H1 (cell line): Measurements from ENCODE around the gene HS6ST2.

Experiments used
- ASH2L ChIP-seq: fragments of 200-600, 300-600 bp; sonication (generic); IDR thresholded peaks from one replicate; pipeline ENCODE4 v1.7.1; 2017; ENCODE audit warnings: low read length
- BCL11A ChIP-seq, 2 experiments: IDR thresholded peaks; one replicate each; pipeline ENCODE4 v1.6.1; 2011; ENCODE audit warnings: low read depth in 2 of 2, low read length in 2 of 2, mild to moderate bottlenecking in 2 of 2
- CBX5 ChIP-seq: fragments of 300-800, 300-1000 bp; sonication (generic); IDR thresholded peaks from 2 replicates; pipeline ENCODE4 v1.7.1; 2016; ENCODE audit warnings: antibody characterized with exemption, low read length, low read depth
- CHD2 ChIP-seq: IDR thresholded peaks from 2 replicates; pipeline ENCODE4 v1.6.1; 2012; ENCODE audit warnings: low read length, improper control_type of control experiment
- CREB1 ChIP-seq: IDR thresholded peaks from 2 replicates; pipeline ENCODE4 v1.6.1; 2012; ENCODE audit warnings: inconsistent platforms
- EP300 ChIP-seq, 2 experiments: IDR thresholded peaks; 1 replicate in 1 of 2; 2 replicates in 1 of 2; pipeline ENCODE4 v1.6.1; 2011 to 2012; ENCODE audit warnings: low read depth in 2 of 2, low read length in 2 of 2, mild to moderate bottlenecking in 2 of 2, borderline replicate concordance in 1 of 2, inconsistent platforms in 1 of 2, moderate library complexity in 1 of 2
- HDAC6 ChIP-seq: IDR thresholded peaks from one replicate; pipeline ENCODE4 v1.7.1; 2012; ENCODE audit warnings: low read depth, mild to moderate bottlenecking, inconsistent platforms, low read length, moderate library complexity
- KDM4A ChIP-seq: IDR thresholded peaks from one replicate; pipeline ENCODE4 v1.7.1; 2012; ENCODE audit warnings: low read depth, mild to moderate bottlenecking, moderate library complexity, low read length, inconsistent platforms; ENCODE audit not compliant: severe bottlenecking
- POLR2AphosphoS5 ChIP-seq: IDR thresholded peaks from 2 replicates; pipeline ENCODE4 v1.6.1; 2011; ENCODE audit warnings: low read depth, low read length
- RXRA ChIP-seq: IDR thresholded peaks from 2 replicates; pipeline ENCODE4 v1.6.1; 2011; ENCODE audit warnings: low read depth, mild to moderate bottlenecking, low read length, moderate library complexity; ENCODE audit not compliant: insufficient read depth
- TAF1 ChIP-seq: IDR thresholded peaks from 2 replicates; pipeline ENCODE4 v1.6.1; 2011; ENCODE audit warnings: mild to moderate bottlenecking, low read depth, low read length
- TF ChIP-seq, protein P1 (sequence below): IDR thresholded peaks from 2 replicates; pipeline ENCODE4 v1.6.1; 2012; ENCODE audit warnings: low read length, inconsistent platforms
- TF ChIP-seq, protein P2 (sequence below): IDR thresholded peaks from 2 replicates; pipeline ENCODE4 v1.6.1; 2012; ENCODE audit warnings: inconsistent platforms
- TF ChIP-seq, protein P3 (sequence below), 3 experiments: IDR thresholded peaks; 1 replicate in 2 of 3; 2 replicates in 1 of 3; pipeline versions ENCODE4 v1.5.1 to v1.6.1; 2011; ENCODE audit warnings: low read length in 3 of 3, mild to moderate bottlenecking in 3 of 3, inconsistent platforms in 2 of 3, low read depth in 1 of 3, moderate library complexity in 1 of 3; ENCODE audit not compliant: insufficient read depth in 1 of 3; ENCODE audit errors: control extremely low read depth in 1 of 3

DNA sequence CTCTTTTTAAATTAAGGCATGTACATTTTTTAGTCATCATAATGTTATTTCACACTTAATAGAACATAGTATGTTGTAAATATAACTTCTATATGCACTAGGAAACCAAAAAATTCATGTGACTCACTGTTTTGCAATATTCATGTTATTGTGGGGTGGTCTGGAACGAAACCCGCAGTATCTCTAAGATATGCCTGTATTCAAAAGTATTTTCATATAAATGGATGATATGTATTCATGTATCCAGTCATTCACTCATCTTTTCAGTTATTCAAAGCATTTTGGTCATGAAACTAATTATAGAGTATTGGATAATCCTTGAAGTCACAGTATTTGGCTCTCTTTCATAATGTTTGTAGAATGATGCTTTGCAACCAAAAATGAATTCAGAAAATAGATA, 168.1 kb downstream of the HS6ST2 start:
- no peak for TF ChIP-seq HDAC6
- no peak for TF ChIP-seq TAF1
- TF ChIP-seq CBX5 = no peak
- TF ChIP-seq POLR2AphosphoS5 = no peak
- TF ChIP-seq, protein P1, sequence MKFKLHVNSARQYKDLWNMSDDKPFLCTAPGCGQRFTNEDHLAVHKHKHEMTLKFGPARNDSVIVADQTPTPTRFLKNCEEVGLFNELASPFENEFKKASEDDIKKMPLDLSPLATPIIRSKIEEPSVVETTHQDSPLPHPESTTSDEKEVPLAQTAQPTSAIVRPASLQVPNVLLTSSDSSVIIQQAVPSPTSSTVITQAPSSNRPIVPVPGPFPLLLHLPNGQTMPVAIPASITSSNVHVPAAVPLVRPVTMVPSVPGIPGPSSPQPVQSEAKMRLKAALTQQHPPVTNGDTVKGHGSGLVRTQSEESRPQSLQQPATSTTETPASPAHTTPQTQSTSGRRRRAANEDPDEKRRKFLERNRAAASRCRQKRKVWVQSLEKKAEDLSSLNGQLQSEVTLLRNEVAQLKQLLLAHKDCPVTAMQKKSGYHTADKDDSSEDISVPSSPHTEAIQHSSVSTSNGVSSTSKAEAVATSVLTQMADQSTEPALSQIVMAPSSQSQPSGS = no peak
- TF ChIP-seq EP300 (IDR thresholded peaks at IDR 0.05; ENCODE audit: borderline replicate concordance in 1 of 2, low read depth in 2 of 2, low read length in 2 of 2) = no peak
- TF ChIP-seq, protein P2, sequence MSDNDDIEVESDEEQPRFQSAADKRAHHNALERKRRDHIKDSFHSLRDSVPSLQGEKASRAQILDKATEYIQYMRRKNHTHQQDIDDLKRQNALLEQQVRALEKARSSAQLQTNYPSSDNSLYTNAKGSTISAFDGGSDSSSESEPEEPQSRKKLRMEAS = no peak
- TF ChIP-seq, protein P3, sequence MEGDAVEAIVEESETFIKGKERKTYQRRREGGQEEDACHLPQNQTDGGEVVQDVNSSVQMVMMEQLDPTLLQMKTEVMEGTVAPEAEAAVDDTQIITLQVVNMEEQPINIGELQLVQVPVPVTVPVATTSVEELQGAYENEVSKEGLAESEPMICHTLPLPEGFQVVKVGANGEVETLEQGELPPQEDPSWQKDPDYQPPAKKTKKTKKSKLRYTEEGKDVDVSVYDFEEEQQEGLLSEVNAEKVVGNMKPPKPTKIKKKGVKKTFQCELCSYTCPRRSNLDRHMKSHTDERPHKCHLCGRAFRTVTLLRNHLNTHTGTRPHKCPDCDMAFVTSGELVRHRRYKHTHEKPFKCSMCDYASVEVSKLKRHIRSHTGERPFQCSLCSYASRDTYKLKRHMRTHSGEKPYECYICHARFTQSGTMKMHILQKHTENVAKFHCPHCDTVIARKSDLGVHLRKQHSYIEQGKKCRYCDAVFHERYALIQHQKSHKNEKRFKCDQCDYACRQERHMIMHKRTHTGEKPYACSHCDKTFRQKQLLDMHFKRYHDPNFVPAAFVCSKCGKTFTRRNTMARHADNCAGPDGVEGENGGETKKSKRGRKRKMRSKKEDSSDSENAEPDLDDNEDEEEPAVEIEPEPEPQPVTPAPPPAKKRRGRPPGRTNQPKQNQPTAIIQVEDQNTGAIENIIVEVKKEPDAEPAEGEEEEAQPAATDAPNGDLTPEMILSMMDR (IDR thresholded peaks at IDR 0.05; ENCODE audit: control extremely low read depth in 1 of 3, insufficient read depth in 1 of 3, low read depth in 1 of 3, low read length in 3 of 3) = no peak
- no peak for TF ChIP-seq CREB1
- no peak for TF ChIP-seq BCL11A (IDR thresholded peaks at IDR 0.05; ENCODE audit: low read depth in 2 of 2, low read length in 2 of 2)
- TF ChIP-seq ASH2L = no peak
- TF ChIP-seq KDM4A = no peak
- TF ChIP-seq RXRA = no peak
- TF ChIP-seq CHD2 = no peak
